Heart right ventricle (tissue), 16 donors: ENCODE measurements around the gene FRMPD1. TPM values are rescaled to one million over a fixed set of nuclear protein-coding genes. Genes with fewer than 3 reads are reported as not detected.

Source experiments
- ATAC-seq, 8 donors: fragments of 200-7000 bp; cut with Tn5 transposase; one replicate each; pipeline ENCODE4 v1.9.1; 2020; ENCODE audit warnings: mild to moderate bottlenecking in 8 of 8, moderate library complexity in 8 of 8, moderate number of reproducible peaks in 1 of 8
- DNase-seq, 2 donors: peaks; one replicate each; pipeline ENCODE4 v3.0.0-alpha.2; 2020
- H3K27ac ChIP-seq, 10 donors: fragments of 200-600 bp; sonication (generic) in 2 of 10; one replicate each; pipeline versions ENCODE4 v1.5.0 to v1.8.0; 2020 to 2022; ENCODE audit warnings: mild to moderate bottlenecking in 3 of 10
- H3K27me3 ChIP-seq, 7 donors: fragments of 200-600 bp; one replicate each; pipeline ENCODE4 v1.8.0; 2021 to 2022; ENCODE audit warnings: mild to moderate bottlenecking in 2 of 7
- H3K36me3 ChIP-seq, 9 donors: fragments of 200-600 bp; sonication (generic) in 1 of 9; one replicate each; pipeline versions ENCODE4 v1.5.0 to v1.8.0; 2020 to 2022; ENCODE audit warnings: mild to moderate bottlenecking in 2 of 9
- H3K4me1 ChIP-seq, 9 donors: fragments of 200-600 bp; sonication (generic) in 1 of 9; one replicate each; pipeline versions ENCODE4 v1.5.0 to v1.8.0; 2020 to 2022; ENCODE audit warnings: mild to moderate bottlenecking in 4 of 9
- H3K4me3 ChIP-seq, 10 donors: fragments of 200-600 bp; sonication (generic) in 2 of 10; one replicate each; pipeline versions ENCODE4 v1.5.0 to v1.8.0; 2020 to 2022; ENCODE audit warnings: mild to moderate bottlenecking in 7 of 10, moderate library complexity in 2 of 10
- H3K9me3 ChIP-seq, 11 donors: fragments of 200-600 bp in 10 of 11; sonication (generic) in 2 of 11; one replicate each; pipeline versions ENCODE4 v1.5.0 to v1.8.0; 2013 to 2022; ENCODE audit warnings: mild to moderate bottlenecking in 2 of 11, control low read depth in 1 of 11, moderate library complexity in 1 of 11
- CTCF ChIP-seq, 9 donors: fragments of 200-600 bp; sonication (generic) in 2 of 9; IDR thresholded peaks; one replicate each; pipeline versions ENCODE4 v1.5.0 to v1.8.0; 2021 to 2022; ENCODE audit warnings: antibody characterized with exemption in 9 of 9, mild to moderate bottlenecking in 5 of 9, moderate library complexity in 1 of 9
- WGBS, 2 donors: extraction: QIAGEN DNeasy Blood & Tissue Kit; methylation state at CpG; one replicate each; pipeline ENCODE4 v1.1.7; 2013; ENCODE audit warnings: inconsistent platforms in 1 of 2; 5-methylcytosine and 5-hydroxymethylcytosine counted together
- intact Hi-C, 10 donors: fragments of 100-400 bp; cut with DNase I; formaldehyde crosslinking; loops; one replicate each; pipeline versions ENCODE4 v1.11.1 to v1.14.2; 2022
- polyA plus RNA-seq, 2 donors: library from polyadenylated mRNA; stranded (reverse); fragments of 200-250 nt; gene quantifications; one replicate each; pipeline ENCODE4 v1.2.3, GENCODE V29; 2013
- total RNA-seq, 10 donors: library from RNA; stranded (reverse); fragmentation: NEBNext Ultra II Directional in 3 of 10; extraction: Animal tissue kit (Norgen Biotek cat#: 25700) in 3 of 10; gene quantifications; one replicate each; pipeline versions ENCODE4 v1.2.1 to v1.2.4, GENCODE V29; 2021 to 2023
- donor health status: Arrhythmogenic right ventricular cardiomyopathy.
- donor health status: ischemic (EF 13 %, LVEDD 7.1; RV severe dilation, severe dysfunction).
- donor health status: healthy with polysubstance abuse.
- donor health status: DM: no; HTN: yes; CAD: no.
- donor health status: DM: no; HTN: no; CAD: no.
- donor health status: ischemic (EF 25% LVEDD 6.9; RV normal size, moderate dysfunction).
- donor health status: ischemic (EF 25% LVEDD 5.7; RV mildly dilated, moderate dysfunction).
- donor health status: healthy.
- donor health status: DM: yes; HTN: yes; CAD: no.
- donor health status: Ischemic cardiomyopathy.
- donor health status: ischemic (EF 35%, LVEDD 5.7; RV mildly dilated, moderate dysfunction).
- donor health status: nonischemic (EF 11% LVEDD 7.7; RV severe dilation, severe dysfunction).
- donor health status: DM: yes; HTN: yes; CAD: no.
- donor health status: PGD.
- donor health status: ischemic (EF 29% LVEDD 5.4; RV normal size, mild dysfunction).
- donor health status: nonischemic (EF 23%, LVEDD 6.1; RV moderate dilation, normal function).

Gene FRMPD1
- total and polyA plus RNA-seq, 12 donors = 0.03 to 1.7 (median 0.63) TPM

GRCh38 chr9:37667706-37668105 is 17.0 kb downstream of the FRMPD1 start:
- WGBS, 2 donors = 54 to 57% methylated on average over 2 of the region's 2 CpGs
- no peak overlapping the region for H3K27ac ChIP-seq
- peak in 1 of 8 donors; percentile 16 for ATAC-seq
- no peak for TF ChIP-seq CTCF (IDR thresholded peaks at IDR 0.05)
- H3K4me1 ChIP-seq = peaks cover 0 to 8% (median 0%) of the 10 kb centered on the region in 9 donors
- H3K9me3 ChIP-seq = no peaks in the 10 kb centered on the region
- intact Hi-C loops = no loop called here
- peaks cover 0 to 22% (median 8%) of the 10 kb centered on the region in 7 donors for H3K27me3 ChIP-seq
- no peak for DNase-seq
- no peaks in the 10 kb centered on the region for H3K36me3 ChIP-seq
- no peak overlapping the region for H3K4me3 ChIP-seq

- Histone ChIP-seq H3K27me3 (peaks cover 0 to 25% (median 8%) of the 10 kb centered on the region in 7 donors), H3K9me3 (no peaks in the 10 kb centered on the region), H3K4me3 (no peak overlapping the region), H3K27ac (no peak overlapping the region), H3K36me3 (no peaks in the 10 kb centered on the region), H3K4me1 (peaks cover 0 to 8% (median 0%) of the 10 kb centered on the region in 9 donors)
- TF ChIP-seq CTCF (IDR thresholded peaks at IDR 0.05) = peak in 4 of 9 donors; percentile 6 to 25 (median 21)
- WGBS, 2 donors = 12 to 13% methylated on average over 9 of the region's 9 CpGs
- no peak for DNase-seq
- peak; percentile 34 to 89 (median 72) for ATAC-seq
- intact Hi-C loops = no loop called here
Measured at GRCh38 chr9:37668116-37668601, 17.4 kb downstream of the FRMPD1 start.

- 64 to 79% methylated on average over 5 of the region's 5 CpGs for WGBS, 2 donors
- peaks cover 0 to 26% (median 8%) of the 10 kb centered on the region in 7 donors for H3K27me3 ChIP-seq
- H3K9me3 ChIP-seq = no peaks in the 10 kb centered on the region
- peaks cover 0 to 8% (median 0%) of the 10 kb centered on the region in 9 donors for H3K4me1 ChIP-seq
- no peak for TF ChIP-seq CTCF (IDR thresholded peaks at IDR 0.05)
- ATAC-seq (no peak), DNase-seq (no peak)
- intact Hi-C loops = no loop called here
- no peak overlapping the region for H3K4me3 ChIP-seq
- H3K36me3 ChIP-seq = no peaks in the 10 kb centered on the region
- H3K27ac ChIP-seq = no peak overlapping the region
Measured at GRCh38 chr9:37669232-37669631, 18.5 kb downstream of the FRMPD1 start.

GRCh38 chr9:37675661-37676060 is 24.9 kb downstream of the FRMPD1 start:
- no peak overlapping the region for H3K27ac ChIP-seq
- WGBS, 2 donors = 63 to 78% methylated on average over 3 of the region's 3 CpGs
- intact Hi-C loops = loop anchor here in 1 of 10 donors (5.0 kb wide), 1 partner anchor 52 kb away; no protein-coding TSS in a partner anchor

More at GRCh38 chr9:37675661-37676060, 24.9 kb downstream of the FRMPD1 start:
- Histone ChIP-seq H3K9me3 (no peaks in the 10 kb centered on the region), H3K4me1 (peaks cover 0 to 7% (median 3%) of the 10 kb centered on the region in 9 donors), H3K36me3 (no peaks in the 10 kb centered on the region), H3K27me3 (peaks cover 0 to 5% (median 0%) of the 10 kb centered on the region in 7 donors), H3K4me3 (no peak overlapping the region)
- no peak for ATAC-seq
- TF ChIP-seq CTCF (IDR thresholded peaks at IDR 0.05) = no peak
- DNase-seq = no peak
